HG02870 (cell line): ENCODE measurements around the gene ZNF99.
"Not testable (repeated sequence)": the region's sequence is repeated elsewhere in the genome, so short reads cannot be mapped to it uniquely, and the experiment has no call there.

Experiments
- ATAC-seq: cut with Tn5 transposase; IDR thresholded peaks from one replicate; pipeline ENCODE4 v1.9.1; 2021; ENCODE audit warnings: mild to moderate bottlenecking, moderate library complexity; ENCODE audit not compliant: unreplicated experiment

The ZNF99 gene

DNA sequence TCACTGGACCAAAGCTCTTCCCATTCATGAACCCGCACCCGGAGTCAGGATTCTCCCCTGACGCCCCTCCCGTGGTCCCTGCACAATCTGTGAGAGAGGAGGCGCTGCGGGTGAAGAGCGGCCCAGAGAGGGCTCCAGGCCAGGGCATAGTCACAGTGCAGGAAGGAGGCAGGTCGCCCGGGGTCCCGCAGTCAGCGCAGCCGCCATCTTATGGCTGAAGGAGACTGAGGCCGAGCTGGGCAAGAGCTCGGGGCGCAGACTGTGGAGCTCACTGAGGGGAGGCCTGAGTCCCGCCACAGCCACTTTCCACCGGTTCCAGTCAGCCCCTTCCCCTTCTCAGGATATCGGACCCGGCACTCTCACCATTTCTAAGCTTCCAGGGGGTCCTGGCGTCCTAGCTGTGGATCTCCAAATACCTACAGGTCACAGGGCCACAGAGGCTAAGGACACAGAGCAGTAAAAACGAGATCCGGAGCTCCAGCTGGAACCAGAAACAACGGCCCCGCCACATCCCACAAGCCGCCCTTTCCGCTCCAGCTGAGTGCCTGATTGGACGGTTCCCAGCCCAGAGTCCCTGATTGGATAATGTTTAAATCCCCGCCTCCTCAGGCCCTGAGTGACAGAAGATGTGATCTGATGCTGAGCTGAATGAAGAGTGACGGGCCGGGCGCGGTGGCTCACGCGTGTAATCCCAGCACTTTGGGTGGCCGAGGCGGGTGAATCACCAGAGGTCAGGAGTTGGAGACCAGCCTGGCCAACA lies at the start of gene ZNF99:
Gene ZNF99 (minus strand): TSS at position 501 of the 760 bp plus-strand sequence. CDS start 135 bp downstream, at position 366.
- no peak for ATAC-seq

DNA sequence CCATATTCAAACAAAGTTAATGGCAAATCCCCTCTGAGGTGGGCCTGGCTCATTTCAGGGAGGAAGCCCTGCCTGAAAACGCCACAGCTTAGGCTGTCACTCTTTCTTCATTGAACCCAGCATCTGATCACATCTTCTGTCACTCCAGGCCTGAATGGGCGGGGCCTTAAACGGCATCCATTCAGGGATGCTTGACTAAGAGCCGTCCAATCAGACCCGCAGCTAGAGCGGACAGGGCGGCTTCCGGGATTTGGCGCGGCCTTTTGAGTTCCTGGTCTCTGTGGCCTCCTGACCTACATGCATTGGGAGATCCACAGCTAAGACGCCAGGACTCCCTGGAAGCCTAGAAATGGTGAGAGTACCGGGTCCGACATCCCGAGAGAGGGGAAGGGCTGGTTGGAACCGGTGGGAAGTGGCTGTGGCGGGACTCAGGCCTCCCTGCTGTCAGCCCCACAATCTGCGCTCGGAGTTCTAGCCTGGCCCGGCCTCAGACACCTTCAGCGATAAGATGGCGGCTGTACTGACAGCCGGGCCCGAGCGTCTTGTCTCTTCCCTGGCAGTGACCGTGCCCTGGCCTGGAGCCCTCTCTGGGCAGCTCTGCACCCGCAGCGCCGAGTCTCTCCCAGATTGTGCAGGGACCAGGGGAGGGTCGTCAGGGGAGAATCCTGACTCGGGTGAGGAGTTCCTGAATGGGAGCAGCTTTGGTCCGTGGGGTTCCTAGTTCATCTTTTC lies 48.2 kb upstream of the ZNF99 start, which contains the start of gene ZNF723:
Gene ZNF723 (plus strand): TSS at position 261 of the 732 bp plus-strand sequence. CDS start 89 bp downstream, at position 350.
- no peak for ATAC-seq

DNA sequence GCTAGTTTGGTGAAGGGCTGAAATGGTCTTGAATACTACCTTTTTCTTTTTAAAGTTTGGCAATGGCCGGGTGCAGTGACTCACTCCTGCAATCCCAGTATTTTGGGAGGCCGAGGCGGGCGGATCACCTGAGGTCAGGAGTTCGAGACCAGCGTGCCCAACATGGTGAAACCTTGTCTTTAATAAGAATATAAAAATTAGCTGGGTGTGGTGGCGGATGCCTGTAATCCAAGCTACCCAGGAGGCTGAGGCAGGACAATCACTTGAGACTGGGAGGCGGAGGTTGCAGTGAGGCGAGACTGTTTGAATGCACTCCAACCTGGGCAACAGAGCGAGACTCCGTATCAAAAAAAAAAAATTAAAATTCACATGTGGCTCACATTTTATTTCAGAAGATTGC lies 47.3 kb upstream of the ZNF99 start:
- no peak for ATAC-seq

DNA sequence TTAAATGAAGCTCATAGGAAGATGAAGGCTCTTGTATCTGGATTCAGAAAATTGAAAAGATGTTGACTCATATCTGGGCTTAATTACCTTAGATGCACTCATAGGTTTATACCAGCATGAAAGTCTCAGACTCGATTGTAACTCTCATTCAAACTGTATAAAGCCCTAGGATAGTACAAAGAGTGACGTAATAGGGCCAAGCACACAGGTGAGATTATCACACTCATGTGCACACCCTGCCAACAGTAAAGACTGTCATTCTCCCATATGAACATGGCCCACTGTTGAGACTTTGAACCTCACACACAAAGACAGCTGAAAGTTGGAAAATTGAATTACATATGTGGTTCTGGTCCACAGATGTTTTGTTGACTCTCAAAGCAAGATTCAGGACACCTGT lies 30.2 kb upstream of the ZNF99 start:
- no peak for ATAC-seq

DNA sequence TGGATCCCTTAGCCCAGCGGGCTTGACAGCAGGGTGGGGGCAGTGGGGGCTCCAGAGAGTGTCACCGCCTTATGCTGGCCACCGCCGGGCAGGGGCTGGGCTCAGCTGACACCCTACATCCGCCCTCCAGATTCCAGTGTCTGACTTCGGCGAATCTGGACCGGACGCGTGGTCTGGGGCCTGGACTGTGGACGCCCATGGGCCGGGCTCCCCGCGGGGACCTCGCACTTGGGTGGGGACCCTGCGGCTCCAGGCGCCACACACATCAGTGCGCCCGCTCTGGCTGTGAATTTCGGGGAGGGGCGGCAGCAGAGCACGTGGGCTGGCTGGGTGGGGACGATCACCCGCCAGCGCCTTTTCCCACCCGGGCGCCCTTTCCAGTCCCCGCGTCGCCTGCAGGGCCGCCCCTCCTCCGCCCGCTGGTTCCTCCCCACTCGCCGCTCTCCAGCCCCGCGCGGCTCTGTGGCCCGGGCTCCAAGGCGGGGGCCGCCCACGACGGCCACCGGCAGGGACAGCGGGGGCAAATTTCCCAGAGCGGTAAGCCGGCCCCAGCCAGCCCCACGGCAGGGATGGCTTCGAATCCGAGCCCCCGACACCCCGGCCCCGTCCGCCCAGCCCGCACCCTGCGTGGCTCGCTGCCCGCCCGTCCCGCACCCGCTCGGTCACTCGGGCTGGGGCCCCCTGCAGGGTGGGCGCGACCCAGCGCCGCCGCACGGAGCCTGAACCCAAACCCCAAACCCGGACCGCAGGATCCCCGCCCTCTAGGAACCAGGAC lies 23.3 kb upstream of the ZNF99 start:
- ATAC-seq: no peak

DNA sequence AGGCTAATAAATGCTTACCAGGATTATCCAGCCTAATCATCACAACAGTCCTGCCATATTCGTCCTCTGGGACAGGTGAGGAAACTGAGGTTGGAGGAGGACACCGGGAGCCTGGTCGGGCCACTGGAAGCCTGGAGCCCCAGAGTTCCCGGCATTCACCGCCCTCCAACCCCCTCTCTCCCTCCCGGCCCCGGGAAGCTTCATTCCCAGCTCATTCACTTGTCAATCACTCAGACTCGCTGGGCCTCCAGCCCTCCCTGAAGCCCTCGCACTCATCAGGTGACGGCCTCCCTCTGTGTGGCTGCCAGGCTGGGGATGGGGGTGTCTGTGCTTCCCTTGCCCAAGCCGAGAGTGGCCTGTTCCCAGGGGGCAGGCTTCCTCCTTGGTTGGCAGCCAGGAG lies 22.5 kb upstream of the ZNF99 start:
- no peak for ATAC-seq

DNA sequence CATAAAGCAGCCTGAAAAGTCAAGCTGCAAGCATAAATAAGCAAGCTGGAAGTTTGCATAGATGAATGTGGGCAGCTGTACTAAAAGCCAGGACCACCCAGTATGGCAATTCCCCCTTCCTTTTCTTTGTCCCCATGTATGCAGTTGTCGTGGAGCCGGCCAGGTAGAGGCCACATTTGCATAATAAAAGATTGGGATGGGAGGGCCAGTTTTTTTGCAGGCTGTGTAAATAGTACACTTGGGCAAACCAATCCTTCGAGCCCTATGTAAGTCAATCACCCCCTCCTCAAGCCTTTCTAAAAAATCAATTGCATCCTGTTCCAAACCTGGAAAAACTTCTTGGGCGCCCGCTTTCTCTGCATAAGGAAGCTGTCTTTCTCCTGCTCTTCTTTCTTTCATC lies 13.1 kb upstream of the ZNF99 start:
- no peak for ATAC-seq

DNA sequence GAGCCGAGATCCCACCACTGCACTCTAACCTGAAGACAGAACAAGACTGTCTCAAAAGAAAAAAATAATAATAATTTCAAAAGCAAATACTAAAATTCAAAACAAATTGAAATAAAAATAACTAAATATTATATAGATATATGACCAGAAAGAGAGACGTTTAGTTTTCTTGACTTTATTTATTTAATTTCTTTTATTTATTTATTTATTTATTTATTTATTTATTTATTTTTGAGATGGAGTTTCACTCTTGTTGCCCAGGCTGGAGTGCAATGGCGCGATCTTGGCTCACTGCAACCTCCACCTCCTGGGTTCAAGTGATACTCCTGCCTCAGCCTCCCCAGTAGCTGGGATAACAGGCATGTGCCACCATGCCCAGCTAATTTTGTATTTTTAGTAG lies 8.9 kb upstream of the ZNF99 start:
- ATAC-seq: not testable (repeated sequence)

DNA sequence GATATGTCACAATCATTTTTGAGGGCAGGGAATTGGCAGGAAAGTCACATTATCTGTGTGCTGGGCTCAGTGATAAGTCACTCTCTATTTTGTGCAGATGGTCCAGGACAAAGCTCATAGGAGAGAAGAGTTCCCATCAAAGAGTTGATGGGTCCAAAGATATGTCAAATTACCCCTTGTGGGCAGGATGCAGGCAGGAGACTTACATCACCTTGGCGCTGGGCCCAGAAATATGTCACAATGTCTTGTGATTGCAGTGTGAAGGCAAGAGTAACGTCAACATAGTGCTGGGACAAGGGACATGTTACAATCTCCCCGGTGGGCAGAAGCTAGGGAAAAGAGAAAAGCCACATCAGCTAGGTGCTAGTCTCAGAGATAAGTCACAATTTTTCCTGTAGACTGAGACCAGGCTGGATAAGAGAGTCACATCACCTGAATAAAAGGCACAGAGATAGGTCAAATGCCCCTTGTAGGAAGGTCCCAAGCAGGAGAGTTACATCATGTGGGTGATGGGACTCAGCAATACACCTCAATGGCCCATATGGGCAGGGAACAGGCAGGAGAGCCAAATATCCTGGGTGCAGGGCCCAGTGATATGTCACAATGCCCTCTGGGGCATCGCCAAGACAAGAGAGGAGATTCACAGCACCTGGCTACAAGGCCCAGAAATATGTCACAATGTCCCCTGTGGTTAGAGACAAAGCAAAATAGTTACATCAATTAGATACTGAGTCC lies 47.9 kb downstream of the ZNF99 start:
- ATAC-seq: no peak

DNA sequence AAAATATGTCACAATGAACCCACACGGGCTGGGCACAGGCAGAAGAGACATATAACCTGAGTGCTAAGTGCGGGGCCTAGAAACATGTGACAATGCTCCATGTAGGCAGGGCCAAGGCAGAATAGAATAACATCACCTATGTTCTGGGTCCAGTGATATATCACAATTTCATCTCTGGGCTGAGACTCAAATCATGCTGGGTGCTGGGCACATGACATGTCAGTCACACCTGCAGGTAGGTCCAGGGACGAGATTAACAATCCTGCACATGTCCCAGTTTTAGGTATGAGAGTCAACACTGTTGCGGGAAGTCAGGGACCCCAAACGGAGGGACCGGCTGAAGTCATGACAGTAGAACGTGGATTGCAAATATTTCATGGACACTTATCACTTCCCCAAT lies 50.3 kb downstream of the ZNF99 start:
- ATAC-seq: no peak

DNA sequence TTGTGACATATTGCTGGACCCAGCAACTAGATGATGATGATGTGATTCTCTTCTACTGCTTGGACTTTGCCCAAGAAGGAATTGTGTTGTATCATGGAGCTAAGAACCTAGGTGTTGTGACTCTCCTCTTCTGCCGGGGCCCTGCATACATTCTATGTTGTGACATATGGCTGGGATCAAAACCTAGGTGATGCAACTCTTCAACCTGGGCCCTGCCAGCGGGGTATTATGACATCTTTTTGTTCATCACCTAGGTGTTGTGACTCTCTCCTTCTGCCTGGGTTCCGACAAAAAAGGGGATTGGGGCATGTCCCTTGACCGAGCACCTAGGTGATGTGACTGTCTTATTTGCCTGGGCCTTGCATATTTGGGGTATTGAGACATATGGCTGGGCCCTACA lies 55.7 kb downstream of the ZNF99 start:
- not testable (repeated sequence) for ATAC-seq

DNA sequence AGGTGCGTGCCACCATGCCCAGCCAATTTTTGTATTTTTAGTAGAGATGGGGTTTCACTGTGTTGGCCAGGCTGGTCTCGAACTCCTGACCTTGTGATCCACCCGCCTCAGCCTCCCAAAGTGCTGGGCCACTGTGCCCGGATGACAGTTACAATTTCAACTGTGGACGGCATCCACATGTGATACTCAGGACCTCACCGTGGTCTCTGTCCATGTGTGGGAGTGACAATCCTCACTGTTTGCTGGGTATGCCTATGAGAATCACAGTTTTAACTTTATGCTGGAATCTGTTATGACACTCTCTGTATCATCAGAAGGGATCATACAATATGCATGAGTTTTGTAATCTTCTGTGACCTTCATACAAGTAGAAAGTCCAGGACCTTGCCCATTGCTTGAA lies 62.4 kb downstream of the ZNF99 start:
- ATAC-seq: not testable (repeated sequence)

DNA sequence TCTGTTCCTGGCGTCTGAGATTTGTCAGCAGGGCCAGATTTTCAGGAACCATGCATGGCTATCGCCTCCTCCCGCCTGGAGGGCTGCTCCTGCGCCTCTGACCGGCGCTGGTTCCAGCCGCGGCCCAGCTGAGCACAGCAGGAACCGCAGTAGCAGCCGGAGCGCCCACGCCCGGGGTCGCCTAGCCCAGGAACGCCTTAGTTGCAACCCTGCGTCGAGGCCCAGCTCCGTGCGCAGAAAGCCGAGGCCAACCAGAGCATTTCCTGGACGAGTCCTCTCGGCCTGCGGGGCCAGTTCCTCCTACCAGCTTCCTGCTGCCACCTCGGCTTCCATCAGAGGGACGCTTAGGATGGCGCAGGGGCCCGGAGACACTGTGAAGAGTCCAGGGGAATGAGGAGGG lies 75.0 kb downstream of the ZNF99 start:
- no peak for ATAC-seq

DNA sequence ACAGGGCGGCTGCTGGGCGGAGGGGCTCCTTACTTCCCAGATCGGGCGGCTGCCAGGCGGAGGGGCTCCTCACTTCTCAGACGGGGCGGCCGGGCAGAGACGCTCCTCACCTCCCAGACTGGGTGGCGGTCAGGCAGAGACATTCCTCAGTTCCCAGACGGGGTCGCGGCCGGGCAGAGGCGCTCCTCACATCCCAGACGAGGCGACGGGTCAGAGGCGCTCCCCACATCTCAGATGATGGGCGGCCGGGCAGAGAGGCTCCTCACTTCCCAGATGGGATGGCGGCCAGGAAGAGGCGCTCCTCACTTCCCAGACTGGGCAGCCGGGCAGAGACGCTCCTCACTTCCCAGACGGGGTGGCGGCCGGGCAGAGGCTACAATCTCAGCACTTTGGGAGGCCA lies 80.9 kb downstream of the ZNF99 start:
- not testable (repeated sequence) for ATAC-seq

DNA sequence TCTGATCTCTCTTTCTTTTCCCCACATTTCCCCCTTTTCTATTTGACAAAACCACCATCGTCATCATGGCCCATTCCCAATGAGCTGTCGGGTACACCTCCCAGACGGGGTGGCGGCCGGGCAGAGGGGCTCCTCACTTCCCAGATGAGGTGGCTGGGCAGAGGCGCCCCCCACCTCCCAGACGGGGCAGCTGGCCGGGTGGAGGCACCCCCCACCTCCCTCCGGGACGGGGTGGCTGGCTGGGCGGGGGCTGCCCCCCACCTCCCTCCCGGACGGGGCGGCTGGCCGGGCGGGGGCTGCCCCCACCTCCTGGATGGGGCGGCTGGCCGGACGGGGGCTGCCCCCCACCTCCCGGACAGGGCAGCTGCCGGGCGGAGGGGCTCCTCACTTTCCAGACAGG lies 81.3 kb downstream of the ZNF99 start:
- ATAC-seq: not testable (repeated sequence)
